HG03354 (cell line): ENCODE data around the gene ROBO1.
"Not testable (repeated sequence)": the region's sequence is repeated elsewhere in the genome, so short reads cannot be mapped to it uniquely, and the experiment has no call there.

Experiments used
- ATAC-seq: cut with Tn5 transposase; IDR thresholded peaks from one replicate; pipeline ENCODE4 v1.9.1; 2021; ENCODE audit warnings: mild to moderate bottlenecking; ENCODE audit not compliant: unreplicated experiment, poor library complexity, severe bottlenecking

Gene ROBO1

DNA sequence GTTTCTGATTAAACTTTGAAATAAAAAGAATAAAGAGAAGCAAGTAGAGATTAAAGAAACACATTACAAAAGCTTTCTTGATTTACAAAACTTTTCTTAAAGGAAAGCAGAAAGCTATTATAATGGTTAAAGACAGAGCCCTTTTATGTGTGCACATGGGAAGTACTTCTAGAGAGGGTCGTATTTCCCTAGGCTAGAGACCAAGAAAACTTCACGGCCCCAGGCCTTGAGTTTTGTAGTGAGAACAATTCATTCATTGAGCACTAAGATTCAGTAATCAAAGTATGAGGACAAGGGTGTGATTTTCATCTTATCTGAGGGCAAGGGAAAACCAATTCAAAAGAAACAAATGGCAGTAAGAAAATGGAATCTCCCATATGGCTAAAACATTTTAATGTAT lies 854.1 kb downstream of the ROBO1 start:
- no peak for ATAC-seq

GRCh38 chr3:78912687-78913086 lies 855.1 kb downstream of the ROBO1 start:
- ATAC-seq = no peak

GRCh38 chr3:78912259-78912658 lies 855.5 kb downstream of the ROBO1 start:
- no peak for ATAC-seq

GRCh38 chr3:78911394-78911793 lies 856.4 kb downstream of the ROBO1 start:
- ATAC-seq = no peak

GRCh38 chr3:78908236-78908635 lies 859.6 kb downstream of the ROBO1 start:
- no peak for ATAC-seq

DNA sequence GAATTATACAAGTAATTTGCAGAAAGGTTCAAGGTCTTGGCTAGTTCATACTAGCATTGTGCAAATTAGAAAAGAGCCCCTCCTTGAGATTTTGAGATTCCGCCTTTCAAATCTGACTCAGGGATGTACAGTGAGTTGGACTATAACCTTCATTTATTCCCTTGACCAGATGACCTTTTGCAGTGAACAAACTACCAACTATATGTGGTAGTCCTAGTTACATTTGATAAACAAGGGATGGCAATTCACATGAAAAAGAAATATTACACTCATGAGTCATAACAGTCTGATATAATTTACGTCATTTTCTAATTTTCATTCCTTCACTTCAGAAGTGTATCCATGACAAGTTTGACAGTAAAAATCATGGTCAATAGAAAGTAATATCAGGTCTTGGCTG lies 860.4 kb downstream of the ROBO1 start:
- no peak for ATAC-seq

DNA sequence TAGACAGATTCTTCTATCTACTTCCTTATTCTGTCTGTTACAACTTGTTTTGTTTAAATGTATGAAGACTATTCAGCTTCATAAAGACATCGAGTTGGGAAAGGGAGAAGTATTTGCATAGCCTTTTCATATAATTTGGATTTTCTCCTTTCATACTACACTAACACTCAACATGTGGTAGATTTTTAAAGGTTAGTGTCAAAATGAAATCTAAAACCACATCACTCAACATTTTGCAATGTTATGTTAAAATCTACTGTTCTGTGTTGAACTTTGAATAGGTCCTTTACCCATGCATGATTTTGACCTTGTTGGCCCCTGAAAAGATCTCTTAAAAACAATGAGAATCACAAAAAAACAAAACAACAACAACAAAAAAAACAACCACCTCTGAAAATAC lies 860.9 kb downstream of the ROBO1 start:
- no peak for ATAC-seq

DNA sequence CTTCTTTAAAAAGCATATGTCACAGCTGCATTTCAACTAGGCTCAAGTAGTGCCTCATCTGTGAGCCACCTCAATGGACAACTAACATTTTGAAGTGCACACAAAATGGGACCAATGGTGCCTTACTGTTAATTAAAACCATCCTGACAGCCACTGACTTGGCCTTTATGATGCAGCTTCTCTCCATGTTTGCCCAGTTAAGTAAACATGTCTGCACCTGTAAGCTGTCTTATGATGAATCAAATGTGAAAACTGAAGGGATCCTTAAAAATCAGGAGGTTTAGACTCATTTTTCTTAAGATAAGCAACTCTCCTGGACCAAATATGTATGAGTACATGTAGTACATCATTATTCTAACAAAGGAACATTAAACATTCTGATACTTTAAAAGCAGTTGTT lies 861.6 kb downstream of the ROBO1 start:
- no peak for ATAC-seq

- no peak for ATAC-seq
These were observed 862.1 kb downstream of the ROBO1 start for GRCh38 chr3:78905700-78906099.

- ATAC-seq = no peak
These were observed 866.3 kb downstream of the ROBO1 start for GRCh38 chr3:78901544-78901943.

DNA sequence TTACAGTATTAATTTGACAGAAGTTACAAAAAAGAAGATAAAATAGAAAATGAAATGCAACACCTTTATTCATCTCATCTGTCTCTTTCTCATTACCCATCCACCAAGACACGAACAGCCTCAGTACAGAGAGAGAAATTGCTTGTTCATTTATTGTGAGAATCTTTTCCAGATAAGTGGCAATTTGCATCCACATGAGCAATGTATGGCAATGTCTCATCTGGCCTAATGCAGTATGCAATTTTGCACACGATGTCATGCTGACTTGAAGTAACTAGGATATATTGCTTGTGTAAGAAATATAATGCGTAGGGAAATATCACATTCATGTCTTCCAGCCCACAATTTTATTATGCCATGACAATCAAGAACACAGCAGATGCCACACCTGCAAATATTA lies 866.9 kb downstream of the ROBO1 start:
- ATAC-seq = no peak

DNA sequence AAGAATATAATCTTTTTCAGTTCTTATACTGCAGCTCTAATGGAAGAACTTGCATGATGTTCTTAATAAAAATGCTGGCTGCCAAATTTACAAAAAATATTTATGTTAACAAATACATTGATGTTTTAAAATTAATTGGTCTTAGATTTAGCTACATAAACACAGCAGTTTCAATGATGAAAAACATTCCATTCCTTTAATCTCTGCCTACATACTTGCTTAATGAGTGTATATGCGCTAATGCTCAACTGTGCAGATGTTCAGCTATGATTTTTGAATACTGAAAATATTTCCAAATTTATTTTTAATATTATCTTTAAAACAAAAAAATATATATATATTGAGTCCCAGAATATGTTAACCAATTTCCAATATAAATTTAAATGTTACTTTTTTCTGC lies 867.4 kb downstream of the ROBO1 start:
- no peak for ATAC-seq

- no peak for ATAC-seq
These were observed 872.3 kb downstream of the ROBO1 start for GRCh38 chr3:78895528-78895927.

GRCh38 chr3:78894787-78895186 lies 873.0 kb downstream of the ROBO1 start:
- ATAC-seq = no peak

DNA sequence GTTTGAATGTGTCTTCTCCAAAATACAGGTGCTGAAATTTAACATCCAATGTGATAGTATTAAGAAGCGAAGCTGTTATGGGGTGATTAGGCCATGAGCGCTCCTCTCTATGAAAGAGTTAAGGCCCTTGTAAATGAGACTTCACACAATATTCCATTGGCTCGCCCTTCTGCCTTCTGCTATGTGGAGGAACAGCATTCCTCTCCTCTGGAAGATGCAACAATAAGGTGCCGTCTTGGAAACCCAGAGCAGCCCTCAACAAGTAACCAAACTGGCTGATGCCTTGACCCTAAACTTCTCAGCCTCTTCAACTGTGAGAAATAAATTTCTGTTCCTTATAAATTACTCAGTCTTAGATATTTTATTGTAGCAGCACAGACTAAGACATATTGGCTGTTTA lies 874.6 kb downstream of the ROBO1 start:
- ATAC-seq = no peak

- ATAC-seq = no peak
These were observed 878.5 kb downstream of the ROBO1 start for GRCh38 chr3:78889348-78889747.

DNA sequence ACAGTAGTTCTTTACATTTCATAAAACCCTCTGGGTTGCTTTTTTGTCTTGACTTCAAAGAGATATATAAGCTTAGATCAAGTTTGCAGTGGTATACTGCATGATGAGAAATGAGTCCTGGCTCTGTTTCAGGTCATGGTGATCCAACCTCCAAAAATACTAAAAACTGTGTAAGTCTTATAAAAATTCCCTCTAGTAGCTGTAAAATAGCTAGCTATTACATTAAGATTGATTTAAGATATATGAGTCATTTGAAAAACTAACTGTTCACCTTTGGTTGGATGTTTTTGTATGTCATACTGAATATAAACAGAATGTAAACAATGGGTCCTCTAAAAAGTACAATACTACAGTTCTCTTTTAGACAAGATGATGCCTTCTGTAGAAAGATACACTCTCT lies 879.2 kb downstream of the ROBO1 start:
- ATAC-seq = no peak

DNA sequence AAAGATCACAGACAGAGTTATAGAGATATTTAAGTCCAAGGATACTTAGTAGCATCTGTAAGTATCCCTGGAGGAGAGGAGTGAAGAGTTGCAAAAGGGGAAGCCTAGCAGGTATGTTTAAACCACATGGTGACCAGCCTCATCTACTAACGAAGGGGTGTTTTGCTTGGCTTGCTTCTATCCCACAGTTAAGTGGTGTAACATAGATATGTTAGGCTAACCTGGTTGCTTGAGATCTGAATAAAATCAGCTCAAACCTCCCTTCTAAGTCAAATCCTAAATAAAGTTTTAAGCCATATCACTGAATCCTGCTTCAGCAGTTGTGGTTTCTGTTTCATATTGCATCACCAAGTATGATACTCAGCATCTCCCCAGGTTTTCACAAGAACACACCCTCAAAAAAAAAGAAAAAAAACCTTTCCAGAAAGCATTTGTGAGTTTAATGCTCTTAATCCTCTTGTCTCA lies 880.2 kb downstream of the ROBO1 start:
- ATAC-seq = no peak

DNA sequence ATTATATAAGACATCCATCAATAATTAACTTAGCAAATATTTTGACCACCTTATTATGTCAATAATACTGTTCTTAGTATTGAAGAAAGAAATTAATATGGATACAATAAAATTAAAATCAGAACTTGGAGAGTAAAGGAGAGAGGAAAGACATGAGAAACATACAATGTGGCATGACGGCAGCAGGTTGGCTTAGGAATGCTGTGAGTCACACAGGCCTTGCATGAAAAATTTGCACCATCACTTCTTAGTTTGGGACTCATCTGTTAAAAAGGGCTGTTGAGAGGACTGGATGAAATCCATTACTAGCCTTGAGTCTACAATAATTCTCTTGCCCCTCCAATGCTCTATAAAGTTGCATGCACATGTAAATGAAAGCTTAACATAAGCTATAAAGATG lies 880.8 kb downstream of the ROBO1 start:
- ATAC-seq = no peak

DNA sequence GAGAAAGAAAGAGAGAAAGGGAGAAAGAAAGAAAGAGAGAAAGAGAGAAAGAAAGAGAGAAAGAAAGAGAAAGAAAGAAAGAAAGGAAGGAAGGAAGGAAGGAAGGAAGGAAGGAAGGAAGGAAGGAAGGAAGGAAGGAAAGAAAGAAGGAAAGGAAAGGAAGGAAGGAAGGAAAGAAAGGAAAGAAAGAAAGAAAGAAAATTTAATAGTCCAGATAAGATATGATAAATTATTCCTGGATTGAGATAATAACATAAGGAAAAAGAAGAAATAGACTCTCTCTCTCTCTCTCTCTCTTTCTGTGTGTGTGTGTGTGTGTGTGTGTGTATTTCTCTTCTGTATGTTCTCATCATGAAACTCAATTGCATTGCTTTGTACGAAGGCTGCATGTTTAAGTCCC lies 883.2 kb downstream of the ROBO1 start:
- not testable (repeated sequence) for ATAC-seq

DNA sequence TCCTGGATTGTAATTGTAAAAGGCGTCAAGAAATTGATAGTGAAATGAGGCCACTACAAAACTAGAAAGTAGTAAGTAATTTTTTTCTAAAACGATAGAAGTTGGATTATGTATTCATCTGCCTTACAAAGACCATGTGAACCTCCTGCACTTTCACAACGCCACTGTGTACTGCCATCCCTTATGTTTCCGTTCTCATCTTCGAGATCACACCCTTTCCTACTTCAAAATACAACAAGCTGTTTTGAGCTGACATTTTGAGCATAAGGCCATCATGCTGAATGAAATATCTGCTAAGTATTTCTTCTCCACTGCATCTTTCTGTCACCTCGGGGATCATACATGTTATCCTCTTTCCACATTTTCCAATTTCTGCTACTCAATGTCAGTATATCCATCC lies 885.5 kb downstream of the ROBO1 start:
- no peak for ATAC-seq

- no peak for ATAC-seq
These were observed 886.3 kb downstream of the ROBO1 start for GRCh38 chr3:78881501-78881900.
